Natural killer cell treated with Interleukin-12 subunit alpha and Interleukin-12 subunit beta and Interleukin-15 and Interleukin-18, amount 100 ng/mL, for 72 hours (primary cell): ENCODE results near the gene HSD3B7. TPM values are rescaled to one million over a fixed set of nuclear protein-coding genes. Genes with fewer than 3 reads are reported as not detected.
"Not testable (repeated sequence)": the region's sequence is repeated elsewhere in the genome, so short reads cannot be mapped to it uniquely, and the experiment has no call there.

Experiments
- ATAC-seq, 2 donors: fragments of 150-1000 bp; cut with Tn5 transposase in 1 of 2; sonication (Bioruptor Pico), chemical (Tn5 transposase) in 1 of 2; 2 replicates each; pipeline ENCODE4 v1.10.0; 2021
- DNase-seq: peaks from one replicate; pipeline ENCODE4 v3.0.0; 2022; ENCODE audit warnings: low spot score
- H3K27ac Mint-ChIP-seq, 2 donors: 1 replicate in 1 of 2; 2 replicates in 1 of 2; pipeline ENCODE4 v1.8.0; 2022; ENCODE audit warnings: mixed read lengths in 2 of 2, mild to moderate bottlenecking in 1 of 2, moderate library complexity in 1 of 2
- H3K27me3 Mint-ChIP-seq, 2 donors: 1 replicate in 1 of 2; 2 replicates in 1 of 2; pipeline ENCODE4 v1.8.0; 2022; ENCODE audit warnings: mixed read lengths in 2 of 2
- H3K36me3 Mint-ChIP-seq: one replicate; pipeline ENCODE4 v1.8.0; 2022; ENCODE audit warnings: mixed read lengths
- H3K4me1 Mint-ChIP-seq, 2 donors: 1 replicate in 1 of 2; 2 replicates in 1 of 2; pipeline ENCODE4 v1.8.0; 2022; ENCODE audit warnings: low read depth in 2 of 2, mixed read lengths in 2 of 2, mild to moderate bottlenecking in 1 of 2
- H3K4me3 Mint-ChIP-seq: one replicate; pipeline ENCODE4 v1.8.0; 2022; ENCODE audit warnings: mixed read lengths
- H3K9me3 Mint-ChIP-seq: 2 replicates; pipeline ENCODE4 v1.8.0; 2022; ENCODE audit warnings: mixed read lengths
- total RNA-seq, 2 donors: library from RNA; stranded (reverse); gene quantifications; one replicate each; pipeline ENCODE4 v1.2.3, GENCODE V29; 2022

The HSD3B7 gene
- total RNA-seq, result 1 to 10 TPM; 2.3 to 5.3 TPM

- H3K4me3 Mint-ChIP-seq, result no peak within 1 kb of the TSS
- H3K36me3 Mint-ChIP-seq, result no peaks in the 10 kb centered on the region
- ATAC-seq (peak; percentile 74 to 86), DNase-seq (peak; percentile 85)
- no peaks in the 10 kb centered on the region for H3K9me3 Mint-ChIP-seq
- no peaks in the 10 kb centered on the region for H3K27me3 Mint-ChIP-seq
- no peak within 1 kb of the TSS for H3K27ac Mint-ChIP-seq
- H3K4me1 Mint-ChIP-seq, result peaks cover 0 to 7% of the 10 kb centered on the region in 2 donors
Measured at GRCh38 chr16:30984669-30985400, at the start of gene HSD3B7. HSD3B7 (plus strand) TSS chr16:30985207; CDS start chr16:30985659, 452 bp downstream.

- DNase-seq (no peak), ATAC-seq (no peak)
- no peaks in the 10 kb centered on the region for H3K36me3 Mint-ChIP-seq
- H3K27ac Mint-ChIP-seq, result peak overlapping the region; percentile 4 to 5
- no peak overlapping the region for H3K4me3 Mint-ChIP-seq
- no peaks in the 10 kb centered on the region for H3K27me3 Mint-ChIP-seq
- H3K9me3 Mint-ChIP-seq, result no peaks in the 10 kb centered on the region
- H3K4me1 Mint-ChIP-seq, result peaks cover 24 to 28% of the 10 kb centered on the region in 2 donors
Measured at GRCh38 chr16:30937692-30938091, 47.3 kb upstream of the HSD3B7 start.

- DNase-seq, H3K36me3 Mint-ChIP-seq, H3K9me3 Mint-ChIP-seq, H3K27me3 Mint-ChIP-seq, H3K4me3 Mint-ChIP-seq, H3K27ac Mint-ChIP-seq, ATAC-seq: not testable (repeated sequence)
- H3K4me1 Mint-ChIP-seq, result peaks cover 31 to 34% of the 10 kb centered on the region in 2 donors
Measured at GRCh38 chr16:30939571-30939970, 45.4 kb upstream of the HSD3B7 start.

- peak overlapping the region; percentile 43 to 89 for H3K27ac Mint-ChIP-seq
Measured at GRCh38 chr16:30941600-30942425, 43.2 kb upstream of the HSD3B7 start.

GRCh38 chr16:30942426-30942806 lies 42.6 kb upstream of the HSD3B7 start:
- no peak for ATAC-seq
- Mint-ChIP-seq H3K27me3 (no peaks in the 10 kb centered on the region), H3K36me3 (peaks cover 5% of the 10 kb centered on the region), H3K27ac (peak overlapping the region; percentile 43 to 89), H3K4me1 (peaks cover 22 to 34% of the 10 kb centered on the region in 2 donors), H3K9me3 (no peaks in the 10 kb centered on the region), H3K4me3 (peak overlapping the region; percentile 58)
- DNase-seq, result no peak

More at GRCh38 chr16:30941600-30942425, 43.2 kb upstream of the HSD3B7 start:
- H3K27me3 Mint-ChIP-seq, result no peaks in the 10 kb centered on the region
- H3K9me3 Mint-ChIP-seq, result no peaks in the 10 kb centered on the region
- DNase-seq (peak; percentile 87), ATAC-seq (peak; percentile 96 to 97)
- H3K36me3 Mint-ChIP-seq, result peaks cover 5% of the 10 kb centered on the region
- peaks cover 24 to 34% of the 10 kb centered on the region in 2 donors for H3K4me1 Mint-ChIP-seq
- peak overlapping the region; percentile 58 for H3K4me3 Mint-ChIP-seq

GRCh38 chr16:30944352-30944751 lies 40.7 kb upstream of the HSD3B7 start:
- peak overlapping the region in 1 of 2 donors; percentile 53 for H3K27ac Mint-ChIP-seq

GRCh38 chr16:30946671-30947540 lies 38.1 kb upstream of the HSD3B7 start:
- H3K27ac Mint-ChIP-seq, result peak overlapping the region in 1 of 2 donors; percentile 72

More at GRCh38 chr16:30944352-30944751, 40.7 kb upstream of the HSD3B7 start:
- no peak overlapping the region for H3K4me3 Mint-ChIP-seq
- no peaks in the 10 kb centered on the region for H3K27me3 Mint-ChIP-seq
- ATAC-seq, result no peak
- no peaks in the 10 kb centered on the region for H3K9me3 Mint-ChIP-seq
- peaks cover 16 to 34% of the 10 kb centered on the region in 2 donors for H3K4me1 Mint-ChIP-seq
- DNase-seq, result no peak
- peaks cover 5% of the 10 kb centered on the region for H3K36me3 Mint-ChIP-seq

GRCh38 chr16:30947541-30947858 lies 37.5 kb upstream of the HSD3B7 start:
- ATAC-seq, result no peak

More at GRCh38 chr16:30946671-30947540, 38.1 kb upstream of the HSD3B7 start:
- Mint-ChIP-seq H3K4me3 (peak overlapping the region; percentile 17), H3K27me3 (no peaks in the 10 kb centered on the region), H3K36me3 (peaks cover 5% of the 10 kb centered on the region), H3K9me3 (no peaks in the 10 kb centered on the region), H3K4me1 (peaks cover 17 to 36% of the 10 kb centered on the region in 2 donors)
- DNase-seq (no peak), ATAC-seq (no peak)

GRCh38 chr16:30947859-30948666 lies 36.9 kb upstream of the HSD3B7 start:
- H3K27ac Mint-ChIP-seq, result no peak overlapping the region
- no peaks in the 10 kb centered on the region for H3K27me3 Mint-ChIP-seq
- peaks cover 16 to 28% of the 10 kb centered on the region in 2 donors for H3K4me1 Mint-ChIP-seq
- ATAC-seq (no peak), DNase-seq (no peak)
- peak overlapping the region; percentile 86 for H3K4me3 Mint-ChIP-seq
- H3K36me3 Mint-ChIP-seq, result peaks cover 5% of the 10 kb centered on the region
- no peaks in the 10 kb centered on the region for H3K9me3 Mint-ChIP-seq

More at GRCh38 chr16:30947541-30947858, 37.5 kb upstream of the HSD3B7 start:
- Mint-ChIP-seq H3K27me3 (no peaks in the 10 kb centered on the region), H3K9me3 (no peaks in the 10 kb centered on the region), H3K4me3 (no peak overlapping the region), H3K36me3 (peaks cover 5% of the 10 kb centered on the region), H3K27ac (no peak overlapping the region), H3K4me1 (peaks cover 16 to 32% of the 10 kb centered on the region in 2 donors)
- DNase-seq, result no peak

- peaks cover 5% of the 10 kb centered on the region for H3K36me3 Mint-ChIP-seq
- H3K27ac Mint-ChIP-seq, result peak within 1 kb of the TSS; percentile 51 to 86
- no peaks in the 10 kb centered on the region for H3K9me3 Mint-ChIP-seq
- DNase-seq (no peak), ATAC-seq (peak; percentile 70 to 75)
- no peaks in the 10 kb centered on the region for H3K27me3 Mint-ChIP-seq
- peak within 1 kb of the TSS; percentile 86 for H3K4me3 Mint-ChIP-seq
- peaks cover 16 to 25% of the 10 kb centered on the region in 2 donors for H3K4me1 Mint-ChIP-seq
Measured at GRCh38 chr16:30948667-30949649, 36.0 kb upstream of the HSD3B7 start, which contains the start of gene ORAI3. ORAI3 (plus strand) TSS chr16:30949068; CDS start chr16:30949290, 222 bp downstream.

GRCh38 chr16:30949650-30950515 lies 35.1 kb upstream of the HSD3B7 start:
- peaks cover 11 to 19% of the 10 kb centered on the region in 2 donors for H3K4me1 Mint-ChIP-seq
- no peaks in the 10 kb centered on the region for H3K36me3 Mint-ChIP-seq
- ATAC-seq (peak; percentile 64 to 79), DNase-seq (peak; percentile 73)
- H3K27ac Mint-ChIP-seq, result peak overlapping the region; percentile 51 to 86
- H3K9me3 Mint-ChIP-seq, result no peaks in the 10 kb centered on the region
- peak overlapping the region; percentile 86 for H3K4me3 Mint-ChIP-seq
- H3K27me3 Mint-ChIP-seq, result no peaks in the 10 kb centered on the region
